ENCODE data around the gene COQ8A.
"Not testable (repeated sequence)": the region's sequence is repeated elsewhere in the genome, so short reads cannot be mapped to it uniquely, and the experiment has no call there.

Gene COQ8A

DNA sequence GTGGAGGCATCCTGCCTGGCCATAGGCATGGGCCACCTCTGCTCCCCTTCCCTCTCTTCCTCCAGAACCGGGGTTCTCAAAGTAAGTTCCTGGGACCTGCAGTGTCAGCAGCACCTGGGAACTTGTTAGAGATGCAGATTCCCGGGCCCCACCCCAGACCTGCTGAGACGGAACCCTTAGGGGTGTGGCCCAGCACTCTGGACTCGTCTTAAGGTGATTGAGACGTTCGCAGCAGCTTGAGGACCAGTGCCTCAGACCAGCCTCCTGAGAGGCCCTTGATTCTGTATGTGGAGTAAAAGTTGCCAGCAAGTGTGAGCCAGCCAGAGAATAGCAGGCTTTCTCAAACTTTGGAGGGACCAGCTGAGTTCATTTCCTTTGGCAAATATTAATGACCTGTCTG is 14.2 kb downstream of the COQ8A start:
- Histone ChIP-seq H2BK120ac (ENCODE audit: low read depth, low read length) (no peak overlapping the region), H3K79me2 (ENCODE audit: control insufficient read depth, insufficient read depth, low read length) (no peaks in the 10 kb centered on the region), H3K18ac (ENCODE audit: low read length) (no peak overlapping the region), H2BK15ac (replicated peaks; ENCODE audit: low read depth) (no peak overlapping the region), H3K4me2 (ENCODE audit: low read length) (no peak overlapping the region), H3K4me3 (ENCODE audit: low read length) (no peak overlapping the region), H4K8ac (ENCODE audit: low read depth, low read length) (no peak overlapping the region), H3K56ac (ENCODE audit: low read length) (no peak overlapping the region), H3K79me1 (ENCODE audit: low read length) (peaks cover 4% of the 10 kb centered on the region), H3K23ac (ENCODE audit: low read length) (no peak overlapping the region), H3K27ac (ENCODE audit: low read depth, low read length) (no peak overlapping the region), H3K9ac (ENCODE audit: low read length) (no peak overlapping the region), H3K4me1 (ENCODE audit: control insufficient read depth, low read depth, low read length) (no peaks in the 10 kb centered on the region), H3K27me3 (ENCODE audit: insufficient read depth, low read length, poor library complexity) (no peaks in the 10 kb centered on the region), H3K4ac (ENCODE audit: low read depth, low read length) (no peak overlapping the region), H3K36me3 (ENCODE audit: control insufficient read depth, insufficient read depth, low read length) (no peaks in the 10 kb centered on the region), H4K5ac (ENCODE audit: low read length) (no peak overlapping the region), H2BK5ac (ENCODE audit: low read length) (no peak overlapping the region), H2AK5ac (ENCODE audit: low read length) (no peak overlapping the region)
- DNase-seq, result no peak
- no CpG with 5 or more reads among the region's 6 CpGs for WGBS (ENCODE audit: extremely low coverage, insufficient coverage, low lambda C conversion rate)

DNA sequence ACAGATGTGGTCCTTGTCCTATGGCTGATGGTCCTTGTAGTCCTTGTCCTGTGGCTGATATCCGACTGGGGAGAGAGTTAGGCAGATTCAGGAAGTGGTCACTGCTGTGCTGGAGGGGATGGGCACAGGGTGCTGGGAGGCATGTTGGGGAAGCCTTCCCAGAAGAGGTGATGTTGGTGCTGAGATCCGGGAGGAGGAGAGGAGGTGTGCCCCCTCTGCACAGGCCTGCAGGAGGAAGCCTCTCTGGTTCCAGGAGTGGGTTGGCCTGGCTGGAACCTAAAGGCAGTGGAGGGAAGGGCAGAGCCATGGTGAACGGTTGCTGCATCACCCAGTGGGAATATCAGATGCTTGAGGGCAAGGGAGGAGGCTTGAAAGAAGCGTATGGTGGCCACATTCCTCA is 14.7 kb downstream of the COQ8A start:
- Histone ChIP-seq H3K27ac (ENCODE audit: low read depth, low read length) (no peak overlapping the region), H3K36me3 (ENCODE audit: control insufficient read depth, insufficient read depth, low read length) (no peaks in the 10 kb centered on the region), H3K27me3 (ENCODE audit: insufficient read depth, low read length, poor library complexity) (no peaks in the 10 kb centered on the region), H3K18ac (ENCODE audit: low read length) (no peak overlapping the region), H2BK5ac (ENCODE audit: low read length) (no peak overlapping the region), H3K4ac (ENCODE audit: low read depth, low read length) (no peak overlapping the region), H4K8ac (ENCODE audit: low read depth, low read length) (no peak overlapping the region), H3K56ac (ENCODE audit: low read length) (no peak overlapping the region), H3K79me1 (ENCODE audit: low read length) (peaks cover 5% of the 10 kb centered on the region), H4K5ac (ENCODE audit: low read length) (no peak overlapping the region), H3K4me3 (ENCODE audit: low read length) (no peak overlapping the region), H2BK120ac (ENCODE audit: low read depth, low read length) (no peak overlapping the region), H2BK15ac (replicated peaks; ENCODE audit: low read depth) (no peak overlapping the region), H3K4me1 (ENCODE audit: control insufficient read depth, low read depth, low read length) (no peaks in the 10 kb centered on the region), H3K79me2 (ENCODE audit: control insufficient read depth, insufficient read depth, low read length) (no peaks in the 10 kb centered on the region), H3K23ac (ENCODE audit: low read length) (no peak overlapping the region), H2AK5ac (ENCODE audit: low read length) (no peak overlapping the region), H3K4me2 (ENCODE audit: low read length) (no peak overlapping the region), H3K9ac (ENCODE audit: low read length) (no peak overlapping the region)
- no peak for DNase-seq
- no CpG with 5 or more reads among the region's 4 CpGs for WGBS (ENCODE audit: extremely low coverage, insufficient coverage, low lambda C conversion rate)

DNA sequence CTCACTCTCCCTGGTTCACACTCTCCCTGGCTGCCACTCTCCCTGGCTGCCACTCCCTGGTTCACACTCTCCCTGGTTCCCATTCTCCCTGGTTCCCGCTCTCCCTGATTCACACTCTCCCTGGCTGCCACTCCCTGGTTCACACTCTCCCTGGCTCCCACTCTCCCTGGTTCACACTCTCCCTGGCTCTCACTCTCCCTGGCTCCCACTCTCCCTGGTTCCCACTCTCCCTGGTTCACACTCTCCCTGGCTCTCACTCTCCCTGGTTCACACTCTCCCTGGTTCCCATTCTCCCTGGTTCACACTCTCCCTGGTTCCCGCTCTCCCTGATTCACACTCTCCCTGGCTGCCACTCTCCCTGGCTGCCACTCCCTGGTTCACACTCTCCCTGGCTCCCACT is 15.8 kb downstream of the COQ8A start:
- WGBS (ENCODE audit: extremely low coverage, insufficient coverage, low lambda C conversion rate), result no CpG with 5 or more reads among the region's 2 CpGs

GRCh38 chr1:226956942-226957713 is 17.0 kb downstream of the COQ8A start:
- Histone ChIP-seq H3K27ac (ENCODE audit: low read depth, low read length) (no peak overlapping the region), H4K8ac (ENCODE audit: low read depth, low read length) (no peak overlapping the region), H3K4me1 (ENCODE audit: control insufficient read depth, low read depth, low read length) (no peaks in the 10 kb centered on the region), H3K79me1 (ENCODE audit: low read length) (peaks cover 8% of the 10 kb centered on the region), H2BK5ac (ENCODE audit: low read length) (no peak overlapping the region), H3K23ac (ENCODE audit: low read length) (no peak overlapping the region), H3K36me3 (ENCODE audit: control insufficient read depth, insufficient read depth, low read length) (no peaks in the 10 kb centered on the region), H2AK5ac (ENCODE audit: low read length) (no peak overlapping the region), H3K56ac (ENCODE audit: low read length) (no peak overlapping the region), H2BK120ac (ENCODE audit: low read depth, low read length) (no peak overlapping the region), H3K9ac (ENCODE audit: low read length) (no peak overlapping the region), H2BK15ac (replicated peaks; ENCODE audit: low read depth) (no peak overlapping the region), H3K79me2 (ENCODE audit: control insufficient read depth, insufficient read depth, low read length) (no peaks in the 10 kb centered on the region), H3K18ac (ENCODE audit: low read length) (no peak overlapping the region), H3K4ac (ENCODE audit: low read depth, low read length) (no peak overlapping the region), H3K4me3 (ENCODE audit: low read length) (no peak overlapping the region), H3K27me3 (ENCODE audit: insufficient read depth, low read length, poor library complexity) (no peaks in the 10 kb centered on the region), H4K5ac (ENCODE audit: low read length) (no peak overlapping the region), H3K4me2 (ENCODE audit: low read length) (no peak overlapping the region)
- WGBS (ENCODE audit: extremely low coverage, insufficient coverage, low lambda C conversion rate), result no CpG with 5 or more reads among the region's 6 CpGs
- DNase-seq, result no peak

More for the DNA sequence above, 15.8 kb downstream of the COQ8A start:
- not testable (repeated sequence) for H3K9ac ChIP-seq (ENCODE audit: low read length); H3K4me1 ChIP-seq (ENCODE audit: control insufficient read depth, low read depth, low read length); DNase-seq; H3K79me1 ChIP-seq (ENCODE audit: low read length); H2BK5ac ChIP-seq (ENCODE audit: low read length); H3K4me3 ChIP-seq (ENCODE audit: low read length); H3K36me3 ChIP-seq (ENCODE audit: control insufficient read depth, insufficient read depth, low read length); H2BK15ac ChIP-seq (replicated peaks; ENCODE audit: low read depth); H3K4ac ChIP-seq (ENCODE audit: low read depth, low read length); H3K79me2 ChIP-seq (ENCODE audit: control insufficient read depth, insufficient read depth, low read length); H2AK5ac ChIP-seq (ENCODE audit: low read length); H3K27me3 ChIP-seq (ENCODE audit: insufficient read depth, low read length, poor library complexity); H4K5ac ChIP-seq (ENCODE audit: low read length); H3K18ac ChIP-seq (ENCODE audit: low read length); H3K56ac ChIP-seq (ENCODE audit: low read length); H2BK120ac ChIP-seq (ENCODE audit: low read depth, low read length); H3K27ac ChIP-seq (ENCODE audit: low read depth, low read length); H3K4me2 ChIP-seq (ENCODE audit: low read length); H3K23ac ChIP-seq (ENCODE audit: low read length); H4K8ac ChIP-seq (ENCODE audit: low read depth, low read length)

DNA sequence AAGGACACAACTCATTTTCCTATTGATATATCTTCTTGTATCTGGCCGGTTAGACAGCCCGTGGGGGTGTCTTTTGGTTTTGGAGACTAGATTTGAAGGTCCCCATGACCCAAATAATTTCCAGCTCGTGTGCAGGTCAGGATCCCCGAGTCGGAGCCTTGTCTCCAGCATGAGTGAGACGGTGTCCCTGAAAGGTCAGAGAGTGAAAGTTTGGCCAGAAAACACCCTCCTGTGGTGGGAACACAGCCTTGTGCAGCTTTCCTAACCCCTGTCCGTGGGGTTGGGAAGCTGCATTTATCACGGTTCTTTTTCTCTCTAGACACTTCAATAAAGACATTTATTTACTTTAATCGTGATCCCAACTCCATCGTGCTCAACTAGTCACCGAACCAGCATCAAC is 17.6 kb downstream of the COQ8A start:
- no peak for DNase-seq
- Histone ChIP-seq H3K4me3 (ENCODE audit: low read length) (no peak overlapping the region), H3K9ac (ENCODE audit: low read length) (no peak overlapping the region), H3K79me2 (ENCODE audit: control insufficient read depth, insufficient read depth, low read length) (no peaks in the 10 kb centered on the region), H2AK5ac (ENCODE audit: low read length) (no peak overlapping the region), H3K36me3 (ENCODE audit: control insufficient read depth, insufficient read depth, low read length) (no peaks in the 10 kb centered on the region), H3K4me1 (ENCODE audit: control insufficient read depth, low read depth, low read length) (no peaks in the 10 kb centered on the region), H3K4me2 (ENCODE audit: low read length) (no peak overlapping the region), H3K27me3 (ENCODE audit: insufficient read depth, low read length, poor library complexity) (no peaks in the 10 kb centered on the region), H3K23ac (ENCODE audit: low read length) (no peak overlapping the region), H3K56ac (ENCODE audit: low read length) (no peak overlapping the region), H3K18ac (ENCODE audit: low read length) (no peak overlapping the region), H3K27ac (ENCODE audit: low read depth, low read length) (no peak overlapping the region), H3K4ac (ENCODE audit: low read depth, low read length) (no peak overlapping the region), H2BK5ac (ENCODE audit: low read length) (no peak overlapping the region), H4K5ac (ENCODE audit: low read length) (no peak overlapping the region), H2BK15ac (replicated peaks; ENCODE audit: low read depth) (no peak overlapping the region), H2BK120ac (ENCODE audit: low read depth, low read length) (no peak overlapping the region), H4K8ac (ENCODE audit: low read depth, low read length) (no peak overlapping the region), H3K79me1 (ENCODE audit: low read length) (peaks cover 8% of the 10 kb centered on the region)
- WGBS (ENCODE audit: extremely low coverage, insufficient coverage, low lambda C conversion rate), result no CpG with 5 or more reads among the region's 11 CpGs

- Histone ChIP-seq H3K23ac (ENCODE audit: low read length) (no peak overlapping the region), H2BK120ac (ENCODE audit: low read depth, low read length) (no peak overlapping the region), H2BK5ac (ENCODE audit: low read length) (no peak overlapping the region), H3K4me3 (ENCODE audit: low read length) (no peak overlapping the region), H3K79me1 (ENCODE audit: low read length) (peaks cover 8% of the 10 kb centered on the region), H3K4me1 (ENCODE audit: control insufficient read depth, low read depth, low read length) (no peaks in the 10 kb centered on the region), H3K9ac (ENCODE audit: low read length) (no peak overlapping the region), H3K79me2 (ENCODE audit: control insufficient read depth, insufficient read depth, low read length) (no peaks in the 10 kb centered on the region), H3K18ac (ENCODE audit: low read length) (no peak overlapping the region), H3K4ac (ENCODE audit: low read depth, low read length) (no peak overlapping the region), H3K4me2 (ENCODE audit: low read length) (no peak overlapping the region), H4K5ac (ENCODE audit: low read length) (no peak overlapping the region), H3K56ac (ENCODE audit: low read length) (no peak overlapping the region), H4K8ac (ENCODE audit: low read depth, low read length) (no peak overlapping the region), H2AK5ac (ENCODE audit: low read length) (no peak overlapping the region), H3K36me3 (ENCODE audit: control insufficient read depth, insufficient read depth, low read length) (no peaks in the 10 kb centered on the region), H3K27me3 (ENCODE audit: insufficient read depth, low read length, poor library complexity) (no peaks in the 10 kb centered on the region), H3K27ac (ENCODE audit: low read depth, low read length) (no peak overlapping the region), H2BK15ac (replicated peaks; ENCODE audit: low read depth) (no peak overlapping the region)
- DNase-seq, result no peak
- WGBS (ENCODE audit: extremely low coverage, insufficient coverage, low lambda C conversion rate), result no CpG with 5 or more reads among the region's 13 CpGs
These were observed 18.2 kb downstream of the COQ8A start for GRCh38 chr1:226958300-226958699.

All from mesendoderm (in vitro differentiated cells).